Stimulated activated CD8-positive, alpha-beta memory T cell treated with anti-CD3 and anti-CD28 coated beads, Interleukin-15, amount 100 ng/mL, for 4 hours (primary cell): ENCODE measurements around the gene KRTAP19-8.

ENCODE experiments used
- DNase-seq, 2 donors: peaks; one replicate each; pipeline ENCODE4 v3.0.0-alpha.2; 2020; ENCODE audit warnings: low read depth in 2 of 2

Gene KRTAP19-8

DNA sequence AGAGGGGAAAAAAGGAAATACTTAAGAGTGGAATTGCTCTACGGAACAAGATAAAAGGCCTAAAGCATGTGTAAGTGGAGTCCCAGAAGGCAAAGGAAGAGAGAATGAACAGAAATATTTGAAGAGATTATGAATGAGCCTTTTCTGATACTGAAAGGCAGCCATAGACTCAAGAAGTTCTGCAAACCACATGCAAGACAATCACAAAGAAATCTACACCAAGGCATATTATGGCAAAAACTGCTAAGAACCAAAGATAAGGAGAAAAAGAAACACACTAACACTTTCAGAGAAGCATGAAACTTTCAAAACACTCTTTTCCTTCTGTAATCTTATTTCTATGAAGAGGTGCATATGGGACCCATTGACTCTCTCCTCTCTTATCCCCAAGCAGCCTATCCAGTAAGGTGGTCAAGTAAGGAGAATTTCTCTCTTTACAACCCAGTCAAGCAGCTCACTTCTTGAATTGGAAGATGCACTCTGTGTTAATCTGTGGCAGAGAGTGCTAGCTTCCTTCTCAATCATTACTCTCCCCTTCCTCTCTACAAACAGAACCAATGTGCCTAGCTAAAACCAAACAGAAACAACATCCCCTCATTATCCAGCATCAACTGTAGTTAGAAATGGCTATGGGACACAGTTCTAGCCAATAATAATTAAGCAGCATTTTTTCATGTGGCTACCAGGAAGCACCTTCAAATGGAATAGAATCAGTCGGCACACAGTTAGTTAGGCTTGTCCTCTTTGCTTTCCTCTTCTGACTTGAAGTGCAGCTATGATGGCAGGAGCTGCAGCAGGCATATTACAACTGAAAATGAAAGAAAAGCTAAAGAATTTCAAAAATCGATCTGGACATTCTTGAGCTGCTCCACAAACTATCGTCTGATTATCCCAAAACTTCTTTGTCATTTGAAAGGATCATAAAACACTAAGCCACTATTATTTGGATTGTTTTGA lies 25.9 kb downstream of the KRTAP19-8 start:
- DNase-seq = no peak

DNA sequence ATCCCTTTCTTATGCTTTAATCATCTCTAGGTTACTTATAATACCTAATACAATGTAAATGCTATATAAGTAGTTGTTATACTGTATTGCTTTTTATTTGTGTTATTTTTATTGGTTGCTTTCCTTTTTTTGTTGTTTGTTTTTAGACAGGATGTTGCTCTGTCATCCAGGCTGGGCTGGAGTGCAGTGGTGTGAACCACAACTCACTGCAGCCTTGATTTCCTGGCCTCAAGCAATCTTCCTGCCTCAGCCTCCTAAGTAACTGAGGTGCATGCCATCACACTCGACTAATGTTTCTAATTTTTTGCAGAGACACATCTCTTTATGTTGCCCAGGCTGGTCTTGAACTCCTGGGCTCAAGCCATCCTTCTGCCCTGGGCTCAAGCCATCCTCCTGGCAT lies 26.9 kb downstream of the KRTAP19-8 start:
- DNase-seq = no peak

DNA sequence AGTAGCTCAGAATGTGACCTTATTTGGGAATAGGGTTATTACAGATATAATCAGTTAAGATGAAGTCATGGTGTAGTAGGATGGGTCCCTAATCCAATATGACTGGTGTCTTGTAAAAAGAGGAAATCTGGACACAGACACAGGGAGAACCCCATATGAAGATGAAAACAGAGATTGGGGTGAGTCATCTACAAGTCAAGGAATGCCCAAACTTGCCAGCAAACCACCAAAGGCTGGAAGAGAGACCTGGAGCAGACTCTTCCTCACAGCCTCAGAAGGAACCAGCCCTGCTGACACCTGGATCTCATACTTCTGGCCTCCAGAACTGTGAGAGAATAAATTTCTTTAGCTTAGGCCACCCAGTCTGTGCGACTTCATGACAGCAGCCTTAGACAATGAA lies 29.9 kb downstream of the KRTAP19-8 start:
- no peak for DNase-seq

DNA sequence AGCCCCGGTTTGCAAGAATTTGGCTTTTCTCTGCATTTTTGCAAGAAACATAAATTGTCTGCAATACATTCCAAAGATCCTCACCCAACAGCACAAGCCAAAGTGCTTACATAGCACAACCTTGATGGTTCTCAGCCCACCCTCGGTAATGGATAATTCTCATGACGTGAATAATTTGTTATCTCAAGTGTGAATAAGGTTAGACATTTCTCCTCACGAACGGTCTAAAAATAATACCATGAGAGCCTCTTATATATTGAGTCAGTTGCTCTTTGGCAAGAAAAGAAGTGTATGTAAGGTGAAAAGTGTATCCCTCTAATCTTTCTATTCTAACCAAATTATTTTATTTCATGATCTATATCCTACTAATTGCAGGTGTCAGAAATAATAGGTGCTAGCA lies 33.3 kb downstream of the KRTAP19-8 start:
- DNase-seq = no peak

DNA sequence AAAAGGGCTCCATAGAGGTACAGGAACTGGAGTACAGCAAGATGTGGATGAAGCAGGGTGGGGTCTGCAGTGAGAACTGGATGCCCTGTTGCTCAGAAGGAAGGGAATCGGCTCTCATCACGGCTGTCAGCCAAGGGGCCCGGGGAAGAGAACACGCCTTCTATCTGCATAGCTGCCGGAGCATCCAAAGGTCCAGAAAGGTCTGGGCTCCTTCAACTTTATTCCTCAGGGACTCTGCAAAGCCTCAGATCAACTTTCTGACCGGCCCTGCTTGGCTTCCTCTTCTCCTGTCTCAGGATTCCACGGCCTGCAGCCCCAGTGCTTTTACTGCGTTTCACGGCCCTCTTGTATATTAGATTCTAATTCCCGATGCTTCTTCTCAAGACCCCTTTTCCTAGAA lies 34.8 kb downstream of the KRTAP19-8 start:
- no peak for DNase-seq

DNA sequence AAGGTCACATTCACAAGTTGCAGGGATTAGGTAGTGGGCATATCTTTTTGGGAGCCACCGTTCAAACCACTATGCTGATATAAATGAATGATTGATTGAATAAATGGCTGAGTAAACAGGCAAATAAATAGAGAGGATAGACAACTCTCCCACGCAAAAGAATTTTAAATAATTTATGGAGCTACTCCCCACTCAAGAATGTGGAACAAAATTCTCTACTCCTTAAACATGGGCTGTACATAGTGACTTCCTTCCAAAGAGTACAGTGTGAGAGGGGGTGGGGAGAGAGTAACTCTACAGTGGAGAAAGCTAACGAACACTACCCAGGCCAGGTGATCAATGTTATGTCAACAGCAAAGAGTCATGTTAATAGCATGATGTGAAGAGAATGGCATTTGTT lies 40.7 kb downstream of the KRTAP19-8 start:
- no peak for DNase-seq

DNA sequence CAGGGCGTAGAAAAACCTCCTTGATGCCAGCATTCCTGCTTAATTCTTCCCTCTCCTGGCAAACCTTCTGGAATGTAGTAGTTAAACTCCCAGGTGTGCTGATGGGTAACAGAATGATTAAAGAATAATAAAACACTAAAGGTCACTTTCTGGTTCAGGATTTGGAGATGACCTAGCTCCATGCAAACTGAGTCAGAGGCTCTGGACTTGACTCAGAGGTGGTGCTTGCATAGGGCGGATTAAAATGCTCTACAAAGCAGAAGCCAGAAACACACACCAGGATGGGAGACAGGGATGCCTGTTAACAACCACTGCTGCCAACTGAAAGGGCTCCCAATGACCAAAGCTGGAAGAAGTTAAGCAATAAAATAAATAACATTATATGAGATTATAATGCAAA lies 41.5 kb downstream of the KRTAP19-8 start:
- DNase-seq = no peak

DNA sequence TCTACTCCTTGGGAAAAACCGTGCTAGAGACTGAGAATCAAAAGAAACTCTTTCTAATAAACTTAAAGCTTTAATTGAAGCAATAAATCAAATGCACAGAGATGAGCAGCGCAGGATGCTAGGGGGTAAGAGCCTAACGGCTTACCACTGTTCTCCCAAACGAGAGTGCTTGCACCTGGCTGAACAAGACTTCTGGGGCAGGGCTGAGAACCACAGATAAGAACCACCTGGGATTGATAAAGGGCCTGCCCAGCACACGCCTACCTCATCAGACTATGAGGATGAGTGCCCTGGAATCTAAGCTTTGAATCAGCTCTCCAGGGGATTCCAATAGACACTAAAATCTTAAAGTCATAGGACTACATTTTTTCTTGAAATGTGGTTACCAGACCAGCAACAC lies 43.3 kb downstream of the KRTAP19-8 start:
- no peak for DNase-seq

DNA sequence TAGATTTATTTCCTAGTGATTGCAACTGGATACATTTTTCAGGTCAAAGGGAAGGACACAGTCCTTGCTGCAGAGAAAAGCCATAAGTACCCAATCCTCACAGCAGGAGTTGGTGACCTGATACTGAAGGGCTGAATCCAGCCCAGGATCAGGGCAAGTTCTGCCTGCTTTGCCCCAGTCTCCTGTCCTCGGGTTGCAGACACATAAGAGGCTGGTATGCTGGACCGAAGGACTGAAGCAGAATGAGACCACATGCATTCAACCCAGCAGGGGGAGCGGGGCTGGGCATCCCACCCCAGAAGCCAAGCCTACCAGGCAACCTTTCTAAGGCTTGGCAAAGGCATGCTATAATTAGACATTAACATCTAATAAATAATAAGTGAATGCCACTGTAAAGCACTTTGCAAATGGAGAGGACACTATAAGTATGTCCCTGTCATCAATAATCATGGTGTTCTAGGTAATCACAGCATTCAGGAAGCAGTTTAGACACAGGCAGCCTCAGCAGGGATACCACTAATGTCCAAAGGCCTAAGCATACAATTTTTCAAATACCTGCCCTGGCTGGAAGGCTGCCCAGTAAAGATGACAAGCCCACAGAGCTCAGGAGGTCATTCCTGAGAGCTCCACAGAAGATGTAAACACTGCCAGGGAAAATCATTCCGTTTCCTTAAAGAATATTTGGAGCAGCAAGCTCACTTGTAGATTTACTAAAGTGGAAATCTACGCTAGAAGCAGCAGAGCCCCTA lies 47.6 kb downstream of the KRTAP19-8 start:
- no peak for DNase-seq

DNA sequence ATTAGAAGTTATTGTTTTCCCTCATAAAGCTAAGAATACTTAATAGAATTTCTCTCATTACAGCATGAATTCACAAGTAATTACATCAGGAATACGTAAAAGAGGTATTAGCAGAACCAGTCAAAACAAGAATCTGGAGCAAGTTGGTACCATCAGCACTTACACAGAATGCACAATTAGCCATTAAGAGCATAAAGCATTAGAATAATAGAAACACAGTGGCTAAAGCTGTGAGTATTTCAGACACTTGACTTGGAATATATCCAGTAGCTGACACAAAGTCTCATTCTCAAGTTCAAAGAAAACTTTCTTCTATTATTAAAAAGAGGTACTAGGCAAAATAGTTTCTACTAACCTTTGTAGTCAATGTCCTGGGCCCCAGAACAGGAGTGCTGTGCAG lies 49.6 kb downstream of the KRTAP19-8 start:
- no peak for DNase-seq
